ENCODE data around the gene ZNF746.
"Not testable (repeated sequence)": the region's sequence is repeated elsewhere in the genome, so short reads cannot be mapped to it uniquely, and the experiment has no call there.

ZNF746 gene

DNA sequence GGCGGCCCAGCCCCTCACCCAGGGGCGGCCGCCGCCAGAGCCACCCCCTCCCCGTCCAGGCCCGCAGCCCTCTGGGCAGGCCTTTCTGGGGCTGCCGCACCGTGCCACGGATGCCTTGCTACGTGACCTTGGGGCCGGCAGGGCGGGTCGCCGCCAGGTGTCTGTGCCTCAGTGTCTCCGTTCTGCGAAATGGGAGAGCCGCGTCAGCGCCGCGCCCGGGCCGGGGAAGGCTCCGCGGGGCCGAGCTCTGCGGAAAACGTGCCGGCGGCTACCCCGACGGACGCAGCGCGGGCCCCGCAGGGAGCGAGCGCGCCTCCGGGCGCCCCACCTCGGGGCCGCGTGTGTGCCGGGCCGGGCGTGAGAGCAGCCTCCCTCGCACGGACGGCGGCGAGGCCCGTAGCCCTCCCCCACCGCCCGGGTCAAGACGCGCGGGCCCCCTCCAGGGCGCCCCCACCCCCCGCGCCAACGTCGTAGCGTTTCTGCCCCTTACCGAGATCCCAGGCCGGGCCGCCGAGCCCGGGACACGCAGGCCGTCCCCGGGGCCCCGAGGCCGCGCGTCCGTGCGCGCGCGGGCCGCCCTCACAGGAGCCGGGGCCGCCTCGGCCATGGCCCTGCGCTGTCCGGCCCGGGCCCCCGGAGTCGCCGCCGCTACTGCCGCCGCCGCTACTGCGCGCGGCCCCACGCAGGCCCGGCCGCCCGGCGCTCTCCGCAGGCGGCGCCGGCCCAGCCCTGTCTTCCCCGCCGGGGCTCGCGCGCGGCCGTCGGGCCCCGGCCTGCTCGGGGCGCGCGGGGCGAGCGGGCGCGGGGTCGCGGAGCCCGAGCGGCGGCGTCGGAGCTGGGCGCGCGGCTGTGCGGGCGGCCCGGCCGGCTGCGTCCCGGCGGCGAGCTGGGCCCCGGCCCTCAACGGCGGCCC lies 37.8 kb downstream of the ZNF746 start:
- no peak for DNase-seq (ENCODE audit: low spot score)

DNA sequence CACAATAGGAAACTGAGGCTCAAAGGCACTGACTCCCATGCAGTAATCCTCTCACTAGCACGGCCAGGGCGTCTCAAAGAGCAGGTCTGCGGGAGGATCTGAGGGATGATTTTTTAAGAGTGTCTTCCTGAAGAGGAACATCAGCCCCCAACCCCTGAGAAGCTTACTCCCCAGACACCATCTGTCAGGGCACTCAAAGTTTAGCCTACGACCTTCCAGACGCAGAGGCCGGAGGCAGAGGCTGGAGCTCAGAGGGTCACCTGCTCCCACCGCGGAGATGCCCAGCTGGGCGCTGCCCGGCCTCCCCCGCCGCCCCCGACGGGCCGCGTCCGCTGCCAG lies 38.4 kb downstream of the ZNF746 start:
- DNase-seq (ENCODE audit: low spot score) = no peak

DNA sequence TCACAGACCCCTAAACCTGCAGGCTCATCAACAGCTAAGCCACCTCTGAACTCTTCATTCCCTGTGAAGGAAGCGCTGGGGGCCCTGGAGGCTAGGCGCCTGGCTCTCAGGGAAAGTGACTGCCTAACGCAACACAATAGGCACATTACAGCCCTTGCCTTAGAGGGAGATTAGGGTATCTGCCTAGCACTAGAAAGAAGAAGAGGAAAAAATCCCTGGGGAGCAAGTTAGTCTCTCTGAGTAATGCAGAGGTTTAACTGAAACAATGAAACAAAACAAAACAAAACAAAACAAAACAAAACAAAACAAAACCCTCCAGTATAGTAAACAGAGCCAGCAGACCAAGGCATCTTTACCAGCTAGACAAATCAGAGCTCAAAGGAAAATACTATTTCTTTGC lies 39.4 kb downstream of the ZNF746 start:
- peak; percentile 11 for DNase-seq (ENCODE audit: low spot score)

DNA sequence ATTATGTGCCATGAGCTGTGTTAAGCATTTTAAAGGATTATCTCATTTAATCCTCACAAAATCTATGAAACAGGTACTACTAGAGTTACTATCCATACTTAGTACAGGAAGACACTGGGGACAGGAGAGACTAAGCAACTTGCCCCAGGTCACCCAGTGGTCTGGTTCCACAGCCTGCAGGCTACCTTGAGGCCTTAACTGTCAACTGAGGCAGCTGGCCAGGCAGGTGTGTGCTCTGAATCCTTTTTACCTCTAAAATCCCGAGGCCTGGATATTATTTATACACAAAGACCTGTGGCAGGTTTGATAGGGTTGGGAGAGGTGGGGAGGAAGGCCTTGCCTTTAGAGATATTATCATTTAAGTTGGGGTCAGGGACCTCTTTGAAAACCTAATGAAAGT lies 39.8 kb downstream of the ZNF746 start:
- DNase-seq (ENCODE audit: low spot score) = no peak

DNA sequence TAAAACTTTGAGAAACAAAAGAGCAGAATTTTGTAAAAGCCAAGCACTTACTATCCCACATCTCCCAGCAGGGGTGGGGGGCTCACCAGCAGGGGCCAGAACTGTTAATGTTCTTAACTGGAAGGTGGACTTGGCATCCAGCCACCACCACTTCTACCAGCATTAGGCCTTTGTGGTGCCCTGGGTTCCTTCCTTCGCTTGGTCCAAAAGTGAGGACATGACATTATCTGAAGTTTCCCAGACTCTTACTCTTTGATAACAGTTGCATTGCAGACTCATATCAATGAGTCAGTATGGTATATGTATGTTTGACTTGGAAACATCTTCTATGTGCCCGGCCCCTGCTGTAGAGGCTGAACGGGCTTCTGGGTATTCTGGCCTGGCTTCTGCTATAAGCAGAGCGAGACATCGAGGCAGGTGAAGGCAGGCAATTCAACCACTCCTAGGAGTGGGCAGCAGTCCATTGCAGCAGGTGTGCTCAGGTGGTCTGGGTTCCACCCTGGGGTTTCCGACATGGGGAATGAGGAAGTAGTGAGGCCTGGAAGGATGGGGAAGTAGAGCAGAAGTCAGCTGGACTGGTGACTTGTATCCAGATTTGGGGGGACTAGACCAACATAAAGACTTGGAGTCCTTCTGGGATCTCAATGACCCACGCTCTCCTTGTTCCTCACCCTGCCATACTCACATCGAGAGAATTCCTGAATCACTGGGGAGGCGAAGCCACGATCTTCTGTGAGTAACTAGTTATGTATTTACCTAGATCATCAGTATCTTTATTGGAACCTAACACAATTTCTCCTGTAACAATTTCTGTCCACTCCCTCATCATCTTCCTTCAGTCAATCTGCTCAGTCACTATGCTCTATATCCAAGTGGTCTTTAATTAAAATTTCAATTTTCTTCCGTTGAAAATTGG lies 40.8 kb downstream of the ZNF746 start:
- no peak for DNase-seq (ENCODE audit: low spot score)

DNA sequence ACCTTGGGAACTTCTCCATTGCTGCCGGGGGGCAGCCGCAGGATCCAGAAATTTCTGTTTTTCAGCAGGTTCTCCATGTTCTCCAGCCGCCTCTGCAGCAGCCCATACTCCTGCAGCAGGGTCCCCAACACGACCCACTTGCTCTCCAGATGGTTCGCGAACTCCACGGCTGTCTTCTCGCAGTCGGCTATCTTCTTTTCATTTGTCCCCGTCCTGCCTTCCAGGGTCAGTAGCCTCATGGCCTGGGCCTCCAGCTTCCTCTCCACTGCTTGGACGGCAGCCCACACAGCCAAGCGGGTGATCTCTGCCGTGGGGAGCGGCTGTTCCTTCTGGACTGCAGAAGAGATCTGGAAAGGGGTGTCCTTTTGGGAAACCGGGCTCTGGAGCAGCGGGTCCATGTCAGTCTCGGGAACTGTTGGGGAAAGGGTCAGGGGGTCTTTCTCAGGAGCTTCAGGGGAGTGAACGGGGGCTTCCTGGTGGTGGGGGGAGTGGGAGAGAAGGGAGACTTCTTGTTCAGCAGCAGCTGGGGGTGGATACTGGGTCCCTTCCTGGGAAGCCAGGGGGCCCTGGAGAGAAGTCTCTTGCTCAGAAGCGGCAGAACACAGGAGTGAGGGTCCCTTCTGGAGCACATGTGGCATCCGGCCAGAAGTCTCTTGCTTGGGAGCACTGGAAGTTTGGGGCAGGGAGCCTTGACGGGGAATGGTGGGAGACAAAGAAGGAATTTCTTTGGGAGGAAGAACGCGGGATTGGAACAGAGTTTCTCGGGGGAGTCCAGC lies 42.2 kb downstream of the ZNF746 start:
- no peak for DNase-seq (ENCODE audit: low spot score)

DNA sequence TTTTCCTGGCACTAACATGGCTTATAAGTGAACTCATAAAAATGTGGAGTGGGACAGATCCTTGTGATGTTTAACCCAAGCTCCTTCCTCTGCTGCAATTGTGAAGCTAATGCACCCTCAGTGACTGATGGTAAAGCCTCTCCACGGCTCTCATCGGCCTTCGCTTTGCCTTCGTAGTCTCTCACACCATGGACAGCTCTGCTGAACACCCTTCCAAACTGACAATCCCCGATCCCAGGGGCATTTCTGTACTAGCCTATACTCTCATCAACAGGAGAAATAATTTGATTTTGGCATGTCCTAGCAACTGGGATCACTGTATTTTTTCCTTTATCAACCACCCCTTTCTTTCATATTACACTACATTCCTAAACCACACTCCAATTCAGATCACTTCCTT lies 42.9 kb downstream of the ZNF746 start:
- no peak for DNase-seq (ENCODE audit: low spot score)

DNA sequence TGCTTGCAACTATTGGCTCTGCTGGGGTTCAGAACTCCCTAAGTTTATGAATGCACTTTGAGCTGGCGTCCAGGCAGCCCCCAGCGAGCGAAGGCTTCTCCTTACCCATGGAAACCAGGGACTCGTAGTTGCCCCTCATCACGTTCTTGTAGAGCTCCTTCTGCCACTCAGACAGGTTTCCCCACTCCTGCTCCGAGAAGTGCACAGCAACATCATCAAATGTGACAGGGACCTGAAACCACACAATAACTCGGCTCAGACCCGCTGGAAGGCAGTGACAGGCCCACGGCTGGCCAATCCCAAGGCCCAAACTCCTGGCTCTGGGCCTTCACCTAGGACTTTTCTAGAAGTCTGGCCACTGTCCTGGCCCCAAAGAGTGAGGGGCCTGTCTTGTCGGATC lies 43.6 kb downstream of the ZNF746 start:
- no peak for DNase-seq (ENCODE audit: low spot score)

DNA sequence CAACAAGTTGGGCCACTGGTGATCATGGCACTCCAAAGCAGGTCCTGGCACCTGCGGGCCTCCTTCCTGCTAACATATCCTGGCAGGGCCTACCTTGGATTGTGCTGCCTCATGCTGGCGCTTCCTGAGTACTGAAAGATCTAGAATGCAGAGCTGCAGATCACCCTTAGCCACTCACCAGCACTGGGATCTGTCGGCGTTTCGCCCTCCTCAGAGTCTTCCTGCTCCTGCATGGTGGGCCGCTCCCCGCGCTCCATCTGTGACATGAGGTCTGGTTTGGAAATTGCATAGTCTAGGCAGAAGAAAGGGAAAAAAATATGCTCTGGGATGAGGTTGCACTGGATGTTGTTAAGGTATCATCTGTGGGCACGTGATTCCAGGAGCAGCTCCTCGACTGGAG lies 46.8 kb downstream of the ZNF746 start:
- DNase-seq (ENCODE audit: low spot score) = no peak

DNA sequence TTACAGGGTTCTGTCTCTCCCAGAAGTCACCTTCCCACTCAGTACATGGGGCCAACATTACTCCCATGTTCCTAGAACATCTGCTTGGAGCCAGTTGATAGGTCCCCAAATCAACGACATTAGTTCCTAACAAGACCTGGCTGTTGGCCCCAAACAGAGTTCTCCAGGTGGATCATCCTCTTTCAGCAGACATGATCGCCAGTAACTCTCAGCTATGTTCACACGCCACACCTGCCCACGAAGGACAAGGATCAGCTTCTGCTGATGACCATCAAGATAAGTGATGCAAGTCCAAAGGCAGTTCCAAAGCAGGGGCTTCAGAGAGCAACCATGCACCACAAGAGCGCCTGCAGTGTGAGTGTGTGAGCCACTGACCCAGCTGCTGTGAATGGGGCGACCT lies 47.7 kb downstream of the ZNF746 start:
- DNase-seq (ENCODE audit: low spot score) = no peak

DNA sequence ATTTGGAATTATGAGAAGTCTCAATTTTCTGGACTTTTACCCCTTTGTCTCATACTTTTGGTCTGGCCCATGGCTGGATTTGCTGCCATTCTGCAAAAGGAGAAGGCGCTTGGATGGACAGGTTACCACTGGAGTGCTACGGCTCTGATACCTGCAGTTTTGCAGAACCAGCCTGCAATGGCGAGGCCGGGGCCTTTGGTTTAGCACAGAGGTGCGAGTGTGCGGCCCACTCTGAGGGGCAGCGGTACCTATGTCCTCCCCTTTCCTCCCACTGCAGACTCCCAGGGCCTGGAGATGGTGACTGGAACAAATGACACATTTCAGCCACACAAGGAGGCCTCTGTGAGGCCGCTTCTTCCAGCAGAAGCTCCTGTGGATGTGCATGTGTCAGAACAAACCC lies 48.6 kb downstream of the ZNF746 start:
- no peak for DNase-seq (ENCODE audit: low spot score)

DNA sequence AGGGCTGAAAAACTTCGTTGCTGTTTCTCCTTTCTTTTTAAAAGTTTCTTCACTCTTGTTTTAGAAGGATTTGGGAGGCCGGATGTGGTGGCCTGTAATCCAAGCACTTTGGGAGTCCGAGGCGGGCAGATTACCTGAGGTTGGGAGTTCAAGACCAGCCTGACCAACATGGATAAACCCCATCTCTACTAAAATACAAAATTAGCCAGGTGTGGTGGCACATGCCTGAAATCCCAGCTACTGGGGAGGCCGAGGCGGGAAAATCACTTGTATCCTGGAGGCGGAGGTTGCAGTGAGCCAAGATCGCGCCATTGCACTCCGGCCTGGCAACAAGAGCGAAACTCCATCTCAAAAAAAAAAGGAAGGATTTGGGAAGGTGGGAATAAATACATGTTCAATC lies 51.6 kb downstream of the ZNF746 start:
- not testable (repeated sequence) for DNase-seq (ENCODE audit: low spot score)

DNA sequence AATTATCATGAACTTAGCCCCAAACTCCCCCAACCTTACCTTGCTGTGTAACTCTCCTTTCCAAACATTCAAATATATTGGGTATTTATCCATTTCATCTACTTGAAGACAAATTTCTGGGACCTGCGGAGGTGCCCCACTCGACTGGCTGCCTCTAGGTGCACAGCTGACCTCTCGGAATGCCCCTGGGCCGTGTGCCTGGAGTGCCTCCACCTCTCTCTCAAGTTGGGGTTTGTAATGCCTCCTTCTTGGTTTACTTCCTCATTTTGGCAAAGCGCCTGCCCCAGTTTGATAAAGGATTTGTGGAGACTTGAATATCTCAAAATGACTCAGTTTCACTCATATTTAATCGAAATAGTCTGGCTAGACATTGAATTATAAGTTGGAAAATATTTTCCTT lies 53.3 kb downstream of the ZNF746 start:
- no peak for DNase-seq (ENCODE audit: low spot score)

DNA sequence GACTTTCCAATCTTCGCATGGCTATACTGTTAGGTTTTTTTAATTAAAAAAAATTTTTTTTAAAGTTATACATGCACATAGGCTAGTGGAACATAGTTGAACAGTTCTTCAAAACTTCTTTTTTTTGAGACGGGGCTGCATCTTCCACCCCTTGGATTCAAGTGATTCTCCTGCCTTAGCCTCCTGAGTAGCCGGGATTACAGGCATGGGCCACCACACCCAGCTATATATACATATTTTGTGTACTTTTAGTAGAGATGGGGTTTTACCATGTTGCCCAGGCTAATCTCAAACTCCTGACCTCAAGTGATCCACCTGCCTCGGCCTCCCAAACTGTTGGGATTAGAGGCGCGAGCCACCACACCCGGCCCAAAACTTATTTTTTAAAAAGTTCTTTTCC lies 54.1 kb downstream of the ZNF746 start:
- no peak for DNase-seq (ENCODE audit: low spot score)

DNA sequence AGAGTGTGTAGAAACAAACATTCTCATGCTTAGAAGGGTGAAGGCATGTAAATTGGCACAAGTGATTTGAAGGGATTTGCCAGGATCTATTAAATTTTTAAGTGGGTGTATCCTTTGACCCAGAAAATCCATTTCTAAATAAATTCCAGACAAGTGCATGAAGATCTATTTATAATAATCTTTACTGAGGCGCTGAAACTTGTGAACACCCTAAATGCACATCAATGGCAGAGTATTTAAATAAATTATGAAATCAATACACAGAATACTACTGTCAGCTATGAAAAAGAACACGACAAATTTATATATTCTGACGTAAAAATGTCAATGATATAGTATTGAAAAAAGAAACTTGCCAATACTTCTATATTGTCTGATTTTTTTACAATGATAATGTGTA lies 54.7 kb downstream of the ZNF746 start:
- no peak for DNase-seq (ENCODE audit: low spot score)

DNA sequence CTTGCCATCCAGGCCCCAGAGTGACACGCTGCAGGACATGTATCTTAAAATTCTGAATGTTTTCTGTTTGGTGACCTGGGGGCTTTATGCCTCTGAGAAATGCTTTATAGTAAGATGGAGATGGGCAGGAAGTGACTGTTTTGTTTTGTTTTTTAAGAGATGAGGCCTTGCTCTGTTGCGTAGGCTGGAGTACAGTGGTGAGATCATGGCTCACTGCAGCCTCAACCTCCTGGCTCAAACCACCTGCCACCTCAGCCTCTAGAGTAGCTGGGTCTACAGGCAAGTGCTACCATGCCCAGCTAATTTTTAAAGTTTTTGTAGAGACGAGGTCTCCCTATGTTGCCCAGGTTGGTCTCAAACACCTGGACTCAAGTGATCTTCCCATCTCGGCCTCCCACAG lies 57.4 kb downstream of the ZNF746 start:
- no peak for DNase-seq (ENCODE audit: low spot score)

DNA sequence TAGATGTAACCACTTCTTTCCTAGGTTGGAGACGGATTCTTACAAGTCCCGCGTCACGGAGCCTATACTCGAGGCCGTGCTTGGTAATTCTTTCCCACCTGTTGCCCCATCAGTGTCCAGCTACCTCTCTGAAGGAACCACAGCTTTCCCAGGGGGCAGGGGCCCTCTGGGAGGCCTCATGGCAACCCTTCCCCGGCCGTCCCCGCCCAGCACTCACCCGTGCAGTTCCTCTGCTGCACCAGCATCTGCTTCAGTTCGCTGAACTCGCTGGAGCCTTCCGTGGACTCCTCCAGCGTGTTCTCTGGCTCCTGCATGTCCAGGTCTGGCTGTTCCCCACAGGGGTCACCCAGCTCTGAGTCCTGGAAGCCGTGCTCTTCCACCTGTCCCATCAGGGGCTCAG lies 61.3 kb downstream of the ZNF746 start:
- DNase-seq (ENCODE audit: low spot score) = no peak

DNA sequence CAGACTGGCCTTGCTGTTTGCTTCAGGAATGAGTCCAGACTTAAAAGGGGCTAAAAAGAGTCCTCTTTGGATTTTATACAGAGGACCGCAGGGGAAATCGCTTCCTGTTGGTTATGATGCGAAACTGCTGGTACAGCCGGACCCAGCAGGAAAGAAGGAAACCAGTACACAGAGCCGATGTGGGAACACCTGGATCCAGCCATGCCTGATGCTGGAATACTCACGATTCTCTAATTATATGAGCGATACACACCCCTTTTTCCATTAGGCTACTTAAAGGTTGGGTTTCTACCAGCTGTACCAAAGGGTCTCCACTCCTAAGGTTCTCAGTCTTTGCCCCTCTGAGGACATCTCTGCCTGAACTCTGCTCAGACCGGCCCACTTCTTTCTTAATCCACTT lies 64.5 kb downstream of the ZNF746 start:
- no peak for DNase-seq (ENCODE audit: low spot score)

DNA sequence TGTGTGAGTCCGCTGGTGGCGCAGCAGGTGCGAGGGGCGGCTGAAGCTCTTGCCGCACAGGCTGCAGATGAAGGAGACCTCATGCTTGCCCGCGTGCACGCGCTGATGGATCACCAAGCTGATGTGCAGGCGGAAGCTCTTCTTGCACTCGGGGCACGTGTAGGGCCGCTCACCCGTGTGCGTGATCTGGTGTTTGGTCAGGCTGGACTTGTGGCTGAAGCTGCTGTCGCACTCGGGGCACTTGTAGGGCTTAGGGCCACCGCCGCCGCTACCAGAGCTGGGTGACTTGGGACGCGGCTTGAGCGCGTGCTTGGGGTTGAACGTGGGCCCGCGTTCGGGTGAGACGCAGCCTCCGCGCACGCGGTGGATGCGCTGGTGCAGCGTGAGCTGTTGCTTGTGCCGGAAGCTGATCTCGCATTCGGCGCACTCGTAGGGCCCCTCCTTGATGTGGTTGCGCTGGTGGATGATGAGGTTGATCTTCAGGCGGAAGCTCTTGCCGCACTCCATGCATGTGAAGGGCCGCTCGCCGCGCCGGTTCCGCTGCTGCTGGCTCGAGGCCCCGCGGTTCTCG lies 65.4 kb downstream of the ZNF746 start:
- DNase-seq (ENCODE audit: low spot score) = no peak

DNA sequence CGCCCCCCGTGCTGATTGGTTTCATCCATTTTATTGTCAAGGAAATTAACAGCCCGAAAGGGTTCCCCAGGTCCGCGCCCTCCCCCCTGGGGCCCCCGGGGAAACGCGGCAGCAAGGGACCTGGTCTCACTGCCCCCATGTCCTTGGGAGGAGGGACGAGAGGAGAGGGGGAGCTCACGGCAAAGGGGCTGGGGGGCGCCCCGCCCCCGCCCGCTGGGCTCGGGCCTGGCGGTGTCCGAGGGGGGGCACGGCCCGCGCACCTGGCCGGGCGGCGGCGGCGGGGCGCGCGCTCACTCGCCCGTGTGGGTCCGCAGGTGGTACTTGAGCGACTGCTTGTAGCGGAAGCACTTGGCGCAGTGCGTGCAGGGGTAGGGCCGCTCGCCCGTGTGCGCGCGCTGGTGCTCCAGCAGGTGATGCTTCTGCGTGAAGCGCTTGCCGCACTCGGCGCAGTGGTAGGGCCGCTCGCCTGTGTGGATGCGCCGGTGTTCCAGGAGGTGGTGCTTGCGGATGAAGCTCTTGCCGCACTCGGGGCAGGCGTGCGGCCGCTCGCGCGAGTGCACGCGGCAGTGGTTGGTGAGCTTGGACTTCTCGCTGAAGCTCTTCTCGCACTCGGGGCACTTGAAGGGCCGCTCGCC lies 66.0 kb downstream of the ZNF746 start:
- no peak for DNase-seq (ENCODE audit: low spot score)

DNA sequence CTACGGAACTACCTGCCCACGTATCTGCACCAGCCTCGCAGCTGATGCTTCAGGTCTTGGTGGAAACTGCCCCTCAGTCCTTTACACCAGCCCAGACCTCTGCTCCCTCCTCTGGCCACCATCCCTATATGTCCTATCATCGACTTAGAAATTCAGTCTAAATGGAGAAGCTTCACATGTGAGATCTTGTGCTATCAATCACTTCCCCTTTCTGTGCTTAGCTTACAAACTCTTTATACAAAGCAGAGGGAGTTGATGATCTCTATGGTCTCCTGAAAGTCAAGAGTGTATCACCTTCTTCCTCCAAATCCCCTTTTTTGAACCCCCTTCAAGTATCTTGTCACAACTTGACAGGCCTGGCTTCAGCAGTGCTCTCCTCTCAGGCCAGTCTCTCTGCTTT lies 67.4 kb downstream of the ZNF746 start:
- no peak for DNase-seq (ENCODE audit: low spot score)

DNA sequence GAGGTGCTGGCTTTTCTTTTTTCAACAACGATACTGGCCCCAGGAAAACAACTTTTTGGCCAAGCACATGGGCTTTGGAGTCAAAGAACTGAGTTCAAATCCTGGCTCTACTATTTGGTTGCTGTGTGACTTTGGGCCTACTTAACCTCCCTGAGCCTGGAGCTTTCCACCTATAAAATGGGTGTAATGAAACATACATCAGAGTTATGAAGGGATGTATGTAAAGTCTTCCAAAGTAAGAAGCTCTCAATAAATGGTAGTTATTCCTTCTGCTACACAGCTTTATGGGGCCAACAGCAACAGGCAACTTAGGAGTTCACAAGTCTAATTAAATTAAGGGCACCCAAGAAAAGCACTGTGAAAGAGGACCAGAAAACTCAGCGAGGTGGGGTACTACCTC lies 69.7 kb downstream of the ZNF746 start:
- DNase-seq (ENCODE audit: low spot score) = no peak
